Activated gamma-delta T cell treated with Interleukin-2 at 50 U/mL for 16 hours (primary cell): ENCODE data around the gene ANAPC5.

ENCODE experiments used
- DNase-seq: peaks from one replicate; pipeline ENCODE4 v3.0.0-alpha.2; 2020

Gene ANAPC5

GRCh38 chr12:121366063-121366459, 13.8 kb upstream of the ANAPC5 start:
- DNase-seq = no peak

- no peak for DNase-seq
Measured at GRCh38 chr12:121365416-121366062, 13.3 kb upstream of the ANAPC5 start.

GRCh38 chr12:121364683-121365121, 12.5 kb upstream of the ANAPC5 start:
- no peak for DNase-seq

GRCh38 chr12:121358073-121358472, 5.9 kb upstream of the ANAPC5 start:
- DNase-seq = no peak

- no peak for DNase-seq
Measured at GRCh38 chr12:121357331-121357730, 5.1 kb upstream of the ANAPC5 start.

GRCh38 chr12:121356657-121357056, 4.4 kb upstream of the ANAPC5 start:
- DNase-seq = no peak

- no peak for DNase-seq
Measured at GRCh38 chr12:121355818-121356217, 3.6 kb upstream of the ANAPC5 start.

GRCh38 chr12:121352682-121353018, 439 bp upstream of the ANAPC5 start:
- no peak for DNase-seq

GRCh38 chr12:121346747-121347146, 5.5 kb downstream of the ANAPC5 start:
- DNase-seq = no peak

GRCh38 chr12:121345151-121345815, 6.9 kb downstream of the ANAPC5 start:
- DNase-seq = no peak

- DNase-seq = no peak
Measured at GRCh38 chr12:121344506-121344905, 7.7 kb downstream of the ANAPC5 start.

GRCh38 chr12:121337416-121337815, 14.8 kb downstream of the ANAPC5 start:
- DNase-seq = no peak

- DNase-seq = no peak
Measured at GRCh38 chr12:121334513-121335343, 17.5 kb downstream of the ANAPC5 start.

- no peak for DNase-seq
Measured at GRCh38 chr12:121333747-121334146, 18.5 kb downstream of the ANAPC5 start.

- no peak for DNase-seq
Measured at GRCh38 chr12:121331248-121331647, 21.0 kb downstream of the ANAPC5 start.

- no peak for DNase-seq
Measured at GRCh38 chr12:121330692-121331091, 21.5 kb downstream of the ANAPC5 start.

- no peak for DNase-seq
Measured at GRCh38 chr12:121330195-121330594, 22.0 kb downstream of the ANAPC5 start.

GRCh38 chr12:121328620-121329019, 23.6 kb downstream of the ANAPC5 start:
- no peak for DNase-seq

GRCh38 chr12:121326996-121327674, 25.1 kb downstream of the ANAPC5 start:
- no peak for DNase-seq

GRCh38 chr12:121325922-121326396, 26.3 kb downstream of the ANAPC5 start:
- DNase-seq = no peak

GRCh38 chr12:121323908-121324307, 28.3 kb downstream of the ANAPC5 start:
- DNase-seq = no peak

GRCh38 chr12:121318121-121318520, 34.1 kb downstream of the ANAPC5 start:
- no peak for DNase-seq

GRCh38 chr12:121314431-121314830, 37.8 kb downstream of the ANAPC5 start:
- no peak for DNase-seq
